Astrocyte (in vitro differentiated cells and primary cell): Measurements from ENCODE around the gene C17orf50. TPM values are rescaled to one million over a fixed set of nuclear protein-coding genes. Genes with fewer than 3 reads are reported as not detected.

Experiments used
- DNase-seq: peaks from one replicate; pipeline ENCODE4 v3.0.0-alpha.2; 2010; ENCODE audit warnings: low read depth
- FAIRE-seq: peaks from 2 replicates; lab custom pipeline; 2011; peaks lifted over from hg19 to GRCh38; lab: Jason Lieb, UNC
- H2AFZ ChIP-seq: 2 replicates; pipeline ENCODE4 v1.6.0; 2012; ENCODE audit warnings: low read depth, low read length, inconsistent platforms
- H3K27ac ChIP-seq: 2 replicates; pipeline ENCODE4 v1.5.1; 2011; ENCODE audit warnings: low read depth, low read length, inconsistent platforms
- H3K27me3 ChIP-seq: 2 replicates; pipeline ENCODE4 v1.6.0; 2011; ENCODE audit warnings: low read length, inconsistent platforms; ENCODE audit not compliant: insufficient read depth
- H3K36me3 ChIP-seq: 2 replicates; pipeline ENCODE4 v1.5.1; 2011; ENCODE audit warnings: low read length, inconsistent platforms; ENCODE audit not compliant: insufficient read depth
- H3K4me1 ChIP-seq: 2 replicates; pipeline ENCODE4 v1.5.1; 2011; ENCODE audit warnings: low read length, inconsistent platforms; ENCODE audit not compliant: insufficient read depth
- H3K4me2 ChIP-seq: 2 replicates; pipeline ENCODE4 v1.6.0; 2012; ENCODE audit warnings: low read length, inconsistent platforms
- H3K4me3 ChIP-seq: 2 replicates; pipeline ENCODE4 v1.5.1; 2011; ENCODE audit warnings: low read depth, mild to moderate bottlenecking, low read length, inconsistent platforms; ENCODE audit not compliant: insufficient read depth
- H3K79me2 ChIP-seq: 2 replicates; pipeline ENCODE4 v1.6.0; 2012; ENCODE audit warnings: mild to moderate bottlenecking, low read length, inconsistent platforms; ENCODE audit not compliant: insufficient read depth
- H3K9ac ChIP-seq: 2 replicates; pipeline ENCODE4 v1.6.0; 2012; ENCODE audit warnings: mild to moderate bottlenecking, low read length, inconsistent platforms
- H3K9me3 ChIP-seq: 2 replicates; pipeline ENCODE4 v1.5.1; 2012; ENCODE audit warnings: low read depth, mild to moderate bottlenecking, low read length, inconsistent platforms; ENCODE audit not compliant: insufficient read depth
- H4K20me1 ChIP-seq: 2 replicates; pipeline ENCODE4 v1.6.0; 2012; ENCODE audit warnings: low read length, inconsistent platforms; ENCODE audit not compliant: insufficient read depth
- H3K27ac Mint-ChIP-seq: one replicate; pipeline ENCODE4 v1.8.0; 2021; ENCODE audit warnings: mild to moderate bottlenecking, mixed read lengths; ENCODE audit not compliant: unreplicated experiment
- H3K27me3 Mint-ChIP-seq: one replicate; pipeline ENCODE4 v1.8.0; 2021; ENCODE audit warnings: low read depth, mixed read lengths; ENCODE audit not compliant: unreplicated experiment
- H3K36me3 Mint-ChIP-seq: one replicate; pipeline ENCODE4 v1.8.0; 2021; ENCODE audit warnings: low read depth, mixed read lengths; ENCODE audit not compliant: unreplicated experiment
- H3K4me1 Mint-ChIP-seq: one replicate; pipeline ENCODE4 v1.8.0; 2021; ENCODE audit warnings: low read depth, mixed read lengths; ENCODE audit not compliant: unreplicated experiment
- H3K4me3 Mint-ChIP-seq: one replicate; pipeline ENCODE4 v1.8.0; 2021; ENCODE audit warnings: mild to moderate bottlenecking, moderate library complexity, mixed read lengths; ENCODE audit not compliant: unreplicated experiment
- H3K9me3 Mint-ChIP-seq: one replicate; pipeline ENCODE4 v1.8.0; 2021; ENCODE audit warnings: mild to moderate bottlenecking, mixed read lengths; ENCODE audit not compliant: unreplicated experiment
- EZH2 ChIP-seq: IDR thresholded peaks from 2 replicates; pipeline ENCODE4 v1.6.1; 2012; ENCODE audit warnings: mild to moderate bottlenecking, low read length, inconsistent platforms; ENCODE audit not compliant: insufficient read depth
- total RNA-seq: library from RNA; stranded (reverse); gene quantifications from 2 replicates; pipeline ENCODE4 v1.2.1, GENCODE V29; 2021
- TF ChIP-seq, protein P1 (sequence below): IDR thresholded peaks from 2 replicates; pipeline ENCODE4 v1.5.1; 2011; ENCODE audit warnings: low read depth, mild to moderate bottlenecking, inconsistent platforms, low read length, moderate library complexity; ENCODE audit not compliant: insufficient read depth

C17orf50 gene
- total RNA-seq, 1 donor from 2014 or later, result not detected

DNA sequence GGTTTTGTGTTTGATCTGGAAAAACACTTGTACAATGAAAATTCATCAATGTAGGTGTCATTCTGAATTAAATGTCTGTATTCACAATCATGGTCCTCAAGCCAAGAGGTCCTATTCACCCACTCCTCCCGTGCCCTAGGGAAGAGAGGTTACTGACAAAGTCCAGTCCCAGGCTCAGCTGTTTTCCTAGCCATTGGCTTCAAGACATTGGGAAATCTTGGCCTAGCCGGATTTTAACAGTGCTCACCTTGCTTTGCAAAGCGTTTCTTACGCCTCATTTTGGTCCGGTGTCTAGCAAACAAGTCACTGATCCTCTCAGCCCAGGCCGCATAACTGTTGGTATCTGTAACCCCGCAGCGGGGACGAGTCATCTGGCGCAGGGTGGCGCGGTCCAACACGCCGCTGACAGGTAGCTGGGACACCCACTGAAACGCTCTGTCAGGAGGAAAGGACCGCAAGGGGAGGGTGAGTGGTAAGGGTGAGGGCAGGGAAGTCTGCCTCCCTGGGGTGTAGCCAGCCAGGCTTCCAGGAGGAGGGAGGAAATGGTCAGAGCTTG is 18.0 kb downstream of the C17orf50 start:
- no peaks in the 10 kb centered on the region for H3K79me2 ChIP-seq
- H3K36me3 ChIP-seq, result no peaks in the 10 kb centered on the region
- no peak overlapping the region for H3K27ac ChIP-seq
- Mint-ChIP-seq H3K4me1 (peaks cover 37% of the 10 kb centered on the region), H3K9me3 (no peaks in the 10 kb centered on the region), H3K27ac (peak overlapping the region; percentile 81), H3K4me3 (no peak overlapping the region), H3K36me3 (no peaks in the 10 kb centered on the region), H3K27me3 (peaks cover 11% of the 10 kb centered on the region)
- no peak overlapping the region for H3K4me3 ChIP-seq
- peak overlapping the region; percentile 42 for H3K4me2 ChIP-seq
- no peaks in the 10 kb centered on the region for H3K9me3 ChIP-seq
- DNase-seq, result peak; percentile 30
- H3K9ac ChIP-seq, result no peak overlapping the region
- no peaks in the 10 kb centered on the region for H4K20me1 ChIP-seq
- no peak for FAIRE-seq
- no peak overlapping the region for H2AFZ ChIP-seq
- peaks cover 25% of the 10 kb centered on the region for H3K4me1 ChIP-seq
- no peak for TF ChIP-seq EZH2
- TF ChIP-seq, protein P1, sequence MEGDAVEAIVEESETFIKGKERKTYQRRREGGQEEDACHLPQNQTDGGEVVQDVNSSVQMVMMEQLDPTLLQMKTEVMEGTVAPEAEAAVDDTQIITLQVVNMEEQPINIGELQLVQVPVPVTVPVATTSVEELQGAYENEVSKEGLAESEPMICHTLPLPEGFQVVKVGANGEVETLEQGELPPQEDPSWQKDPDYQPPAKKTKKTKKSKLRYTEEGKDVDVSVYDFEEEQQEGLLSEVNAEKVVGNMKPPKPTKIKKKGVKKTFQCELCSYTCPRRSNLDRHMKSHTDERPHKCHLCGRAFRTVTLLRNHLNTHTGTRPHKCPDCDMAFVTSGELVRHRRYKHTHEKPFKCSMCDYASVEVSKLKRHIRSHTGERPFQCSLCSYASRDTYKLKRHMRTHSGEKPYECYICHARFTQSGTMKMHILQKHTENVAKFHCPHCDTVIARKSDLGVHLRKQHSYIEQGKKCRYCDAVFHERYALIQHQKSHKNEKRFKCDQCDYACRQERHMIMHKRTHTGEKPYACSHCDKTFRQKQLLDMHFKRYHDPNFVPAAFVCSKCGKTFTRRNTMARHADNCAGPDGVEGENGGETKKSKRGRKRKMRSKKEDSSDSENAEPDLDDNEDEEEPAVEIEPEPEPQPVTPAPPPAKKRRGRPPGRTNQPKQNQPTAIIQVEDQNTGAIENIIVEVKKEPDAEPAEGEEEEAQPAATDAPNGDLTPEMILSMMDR, result no peak
- H3K27me3 ChIP-seq, result peaks cover 18% of the 10 kb centered on the region

DNA sequence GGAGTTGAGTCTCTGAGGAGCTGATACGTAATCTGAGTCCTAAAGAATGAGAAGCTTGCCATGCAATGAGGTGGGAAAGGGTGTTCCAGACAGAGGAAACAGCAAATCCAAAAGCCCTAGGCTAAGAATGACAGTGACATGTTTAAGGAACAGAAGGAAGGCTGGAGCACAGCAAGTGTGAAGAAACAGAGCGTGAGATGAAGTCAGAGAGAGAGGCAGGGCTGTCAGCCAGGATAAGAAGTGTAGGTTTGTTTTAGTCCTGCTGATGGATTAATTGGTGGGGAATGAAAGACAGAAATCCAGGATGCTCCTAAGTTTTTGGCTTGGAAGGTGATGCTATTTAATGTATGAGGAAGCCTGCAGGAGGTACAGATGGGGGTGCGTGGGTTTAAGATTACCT is 20.3 kb downstream of the C17orf50 start:
- Mint-ChIP-seq H3K27ac (no peak overlapping the region), H3K4me1 (peaks cover 20% of the 10 kb centered on the region), H3K9me3 (no peaks in the 10 kb centered on the region), H3K4me3 (no peak overlapping the region), H3K36me3 (no peaks in the 10 kb centered on the region), H3K27me3 (peaks cover 11% of the 10 kb centered on the region)
- no peaks in the 10 kb centered on the region for H3K79me2 ChIP-seq
- H3K4me3 ChIP-seq, result no peak overlapping the region
- no peak overlapping the region for H2AFZ ChIP-seq
- FAIRE-seq (no peak), DNase-seq (no peak)
- no peaks in the 10 kb centered on the region for H3K9me3 ChIP-seq
- H3K4me2 ChIP-seq, result no peak overlapping the region
- H4K20me1 ChIP-seq, result no peaks in the 10 kb centered on the region
- no peak for TF ChIP-seq EZH2
- TF ChIP-seq, protein P1, result no peak
- peaks cover 9% of the 10 kb centered on the region for H3K4me1 ChIP-seq
- no peak overlapping the region for H3K9ac ChIP-seq
- H3K36me3 ChIP-seq, result no peaks in the 10 kb centered on the region
- H3K27me3 ChIP-seq, result peaks cover 18% of the 10 kb centered on the region
- no peak overlapping the region for H3K27ac ChIP-seq

DNA sequence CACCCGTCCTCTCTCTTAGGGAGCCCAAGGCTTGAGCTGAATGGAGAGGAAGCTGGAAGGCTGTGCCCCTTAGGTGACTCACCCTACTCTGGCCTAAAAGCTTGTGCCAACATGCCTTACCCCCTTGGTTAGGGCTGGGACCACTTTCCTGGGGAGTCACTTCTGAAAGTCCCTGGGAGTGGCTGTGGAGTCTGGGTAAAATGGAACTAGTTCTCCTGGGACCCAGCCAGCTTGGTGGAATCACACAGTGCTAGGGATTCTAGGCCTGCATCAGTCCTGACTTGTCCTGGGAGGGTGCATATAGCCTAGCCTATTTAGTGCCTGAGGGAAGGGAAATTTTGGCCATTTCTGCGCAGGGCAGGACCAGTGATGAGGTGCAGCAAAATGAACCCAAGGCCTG is 24.2 kb downstream of the C17orf50 start:
- Histone ChIP-seq H3K27ac (no peak overlapping the region), H3K9me3 (no peaks in the 10 kb centered on the region), H3K4me2 (no peak overlapping the region), H3K4me1 (peaks cover 24% of the 10 kb centered on the region), H4K20me1 (no peaks in the 10 kb centered on the region), H3K79me2 (no peaks in the 10 kb centered on the region), H3K9ac (no peak overlapping the region), H3K36me3 (no peaks in the 10 kb centered on the region), H3K4me3 (no peak overlapping the region), H2AFZ (no peak overlapping the region), H3K27me3 (peaks cover 16% of the 10 kb centered on the region)
- FAIRE-seq (no peak), DNase-seq (no peak)
- no peaks in the 10 kb centered on the region for H3K9me3 Mint-ChIP-seq
- no peak overlapping the region for H3K27ac Mint-ChIP-seq
- peaks cover 29% of the 10 kb centered on the region for H3K4me1 Mint-ChIP-seq
- TF ChIP-seq EZH2, result no peak
- TF ChIP-seq, protein P1, result no peak
- no peaks in the 10 kb centered on the region for H3K36me3 Mint-ChIP-seq
- H3K4me3 Mint-ChIP-seq, result no peak overlapping the region
- peaks cover 8% of the 10 kb centered on the region for H3K27me3 Mint-ChIP-seq
